ENCODE measurements around the gene VASP. TPM values are rescaled to one million over a fixed set of nuclear protein-coding genes. Genes with fewer than 3 reads are reported as not detected.

The VASP gene
- total RNA-seq (2014; rRNA removed; shearing (Covaris generic)) = 103 and 130 TPM in 2 replicates

DNA sequence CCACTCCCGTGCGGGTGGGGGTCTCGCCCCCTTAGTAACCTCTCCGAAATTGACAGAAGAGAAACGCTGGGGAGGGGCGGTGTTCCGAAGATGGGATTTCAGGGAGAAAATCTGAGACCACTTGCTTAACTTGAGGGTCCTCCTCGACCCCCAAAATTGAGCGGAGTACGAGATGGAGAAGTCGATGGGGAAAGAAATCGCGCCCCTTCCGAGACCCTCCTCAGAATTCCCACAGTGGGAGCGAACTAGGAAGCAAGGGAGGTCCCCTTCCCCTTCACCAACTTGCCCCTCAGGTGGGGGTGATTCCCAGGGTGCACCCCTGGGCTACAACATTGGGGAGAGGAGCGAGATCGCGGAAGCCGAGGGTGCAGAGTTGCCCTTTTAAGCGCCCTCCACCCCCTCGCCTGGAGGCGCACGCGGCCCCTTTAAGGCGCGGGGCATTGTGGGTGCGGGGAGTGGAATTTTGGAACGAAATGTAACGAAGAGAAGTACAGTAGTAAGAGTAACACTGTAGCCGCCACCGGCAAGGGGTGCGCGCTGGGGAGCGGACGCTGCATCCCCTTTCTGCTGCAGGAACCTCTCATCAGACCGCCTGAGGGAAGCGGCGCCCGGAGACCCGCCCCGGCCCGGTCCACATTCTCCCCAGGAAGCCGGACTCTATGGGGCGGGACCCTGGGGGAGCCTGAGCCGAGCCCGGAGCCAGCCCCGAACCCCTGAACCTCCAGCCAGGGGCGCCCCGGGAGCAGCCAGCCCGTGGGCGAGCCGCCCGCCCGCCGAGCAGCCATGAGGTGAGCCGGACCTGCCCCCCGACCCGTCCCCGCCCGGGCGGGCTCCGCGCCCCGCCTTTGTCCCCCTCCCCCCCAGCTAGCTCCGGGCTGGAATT lies at the start of gene VASP:
TSS of gene VASP (plus strand) at position 491 of the 883 bp plus-strand sequence. CDS start at position 784, 293 bp downstream.
- Histone ChIP-seq H3K36me3 (replicated peaks; ENCODE audit: control insufficient read depth, insufficient read depth, low read length) (no peaks in the 10 kb centered on the region), H3K27me3 (ENCODE audit: control insufficient read depth, insufficient read depth, low read length) (no peaks in the 10 kb centered on the region), H3K4me3 (ENCODE audit: insufficient read depth, low read depth, low read length) (peak within 1 kb of the TSS; percentile 90)
- peak; percentile 92 for DNase-seq

DNA sequence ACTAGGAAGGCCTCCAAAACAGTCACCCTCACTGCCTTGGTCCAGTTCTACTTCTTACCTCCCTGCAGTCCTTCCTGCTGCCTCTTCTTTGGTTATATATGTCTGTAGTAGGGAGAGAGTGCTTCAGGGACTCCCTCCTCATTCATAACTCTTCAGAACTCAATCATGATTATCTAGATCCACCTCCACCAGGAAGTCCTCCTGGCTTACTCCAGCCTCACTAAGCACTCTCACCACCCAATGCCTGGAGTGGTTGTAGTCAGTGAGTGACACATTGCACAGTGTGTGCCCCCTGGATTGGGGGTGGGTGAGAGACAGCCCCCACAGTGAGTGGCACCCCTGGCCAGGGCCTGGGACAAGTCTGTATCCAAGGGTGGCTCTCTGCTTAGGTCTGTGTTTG lies 49.5 kb upstream of the VASP start:
- H3K27me3 ChIP-seq (ENCODE audit: control insufficient read depth, insufficient read depth, low read length) = no peaks in the 10 kb centered on the region
- H3K36me3 ChIP-seq (replicated peaks; ENCODE audit: control insufficient read depth, insufficient read depth, low read length) = no peaks in the 10 kb centered on the region
- no peak for DNase-seq
- H3K4me3 ChIP-seq (ENCODE audit: insufficient read depth, low read depth, low read length) = no peak overlapping the region

DNA sequence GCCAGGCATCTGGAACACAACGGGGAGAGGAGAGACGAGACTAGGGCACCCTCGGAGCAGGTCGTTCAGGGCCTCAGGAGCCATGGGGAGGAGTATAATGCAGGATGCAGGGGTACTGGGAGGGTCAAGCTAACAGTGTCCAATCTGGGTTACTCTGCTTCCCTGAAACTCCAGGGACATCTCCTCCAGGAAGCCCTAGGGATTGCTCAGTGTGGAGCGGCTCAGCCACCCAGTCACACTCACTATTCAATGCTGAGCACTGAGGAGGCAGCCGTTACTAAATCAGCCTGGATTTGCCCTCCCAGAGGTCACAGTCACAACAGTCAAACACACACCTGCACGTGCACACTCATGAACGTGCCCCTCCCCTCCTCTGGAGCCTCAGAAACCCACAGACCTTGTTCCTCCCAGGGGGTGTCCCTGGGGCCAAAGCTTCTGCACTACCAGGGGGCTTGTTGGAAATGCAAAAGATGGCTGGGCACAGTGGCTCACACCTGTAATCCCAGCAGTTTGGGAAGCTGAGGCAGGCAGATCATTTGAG lies 46.4 kb upstream of the VASP start:
- no peaks in the 10 kb centered on the region for H3K27me3 ChIP-seq (ENCODE audit: control insufficient read depth, insufficient read depth, low read length)
- no peak for DNase-seq
- no peaks in the 10 kb centered on the region for H3K36me3 ChIP-seq (replicated peaks; ENCODE audit: control insufficient read depth, insufficient read depth, low read length)
- H3K4me3 ChIP-seq (ENCODE audit: insufficient read depth, low read depth, low read length) = no peak overlapping the region

GRCh38 chr19:45462174-45462573 lies 45.1 kb upstream of the VASP start:
- H3K27me3 ChIP-seq (ENCODE audit: control insufficient read depth, insufficient read depth, low read length) = peaks cover 2% of the 10 kb centered on the region; the same call in 1 of the 2 replicates
- no peak overlapping the region for H3K4me3 ChIP-seq (ENCODE audit: insufficient read depth, low read depth, low read length)
- no peak for DNase-seq
- no peaks in the 10 kb centered on the region for H3K36me3 ChIP-seq (replicated peaks; ENCODE audit: control insufficient read depth, insufficient read depth, low read length)

GRCh38 chr19:45463241-45463640 lies 44.0 kb upstream of the VASP start:
- DNase-seq = no peak
- H3K27me3 ChIP-seq (ENCODE audit: control insufficient read depth, insufficient read depth, low read length) = peaks cover 2% of the 10 kb centered on the region; the same call in 1 of the 2 replicates
- H3K36me3 ChIP-seq (replicated peaks; ENCODE audit: control insufficient read depth, insufficient read depth, low read length) = no peaks in the 10 kb centered on the region
- no peak overlapping the region for H3K4me3 ChIP-seq (ENCODE audit: insufficient read depth, low read depth, low read length)

GRCh38 chr19:45464274-45464673 lies 43.0 kb upstream of the VASP start:
- Histone ChIP-seq H3K27me3 (ENCODE audit: control insufficient read depth, insufficient read depth, low read length) (peaks cover 2% of the 10 kb centered on the region; the same call in 1 of the 2 replicates), H3K4me3 (ENCODE audit: insufficient read depth, low read depth, low read length) (no peak overlapping the region), H3K36me3 (replicated peaks; ENCODE audit: control insufficient read depth, insufficient read depth, low read length) (no peaks in the 10 kb centered on the region)
- no peak for DNase-seq

- Histone ChIP-seq H3K36me3 (replicated peaks; ENCODE audit: control insufficient read depth, insufficient read depth, low read length) (no peaks in the 10 kb centered on the region), H3K4me3 (ENCODE audit: insufficient read depth, low read depth, low read length) (no peak overlapping the region), H3K27me3 (ENCODE audit: control insufficient read depth, insufficient read depth, low read length) (peaks cover 2% of the 10 kb centered on the region; the same call in 1 of the 2 replicates)
- peak; percentile 50 for DNase-seq
Measured at GRCh38 chr19:45464852-45465441, 42.3 kb upstream of the VASP start.

DNA sequence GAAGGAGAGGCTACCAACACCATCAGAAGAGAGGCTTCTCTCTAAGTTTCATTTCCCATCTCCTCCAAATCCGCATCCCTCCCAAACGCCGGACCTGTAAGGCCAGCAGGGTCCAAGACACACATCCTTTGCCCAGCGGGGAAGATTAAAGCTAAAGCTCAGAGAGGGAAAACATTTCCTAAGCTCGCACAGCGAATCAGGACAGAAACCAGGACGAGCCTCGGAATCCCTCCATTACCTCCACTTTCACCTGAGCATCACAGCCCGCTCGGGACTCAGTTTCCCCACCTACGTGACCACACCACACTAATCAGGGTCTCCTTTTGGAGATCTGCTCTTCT lies 40.2 kb upstream of the VASP start:
- H3K36me3 ChIP-seq (replicated peaks; ENCODE audit: control insufficient read depth, insufficient read depth, low read length) = no peaks in the 10 kb centered on the region
- H3K4me3 ChIP-seq (ENCODE audit: insufficient read depth, low read depth, low read length) = peak overlapping the region; percentile 90
- H3K27me3 ChIP-seq (ENCODE audit: control insufficient read depth, insufficient read depth, low read length) = peaks cover 3% of the 10 kb centered on the region
- no peak for DNase-seq

DNA sequence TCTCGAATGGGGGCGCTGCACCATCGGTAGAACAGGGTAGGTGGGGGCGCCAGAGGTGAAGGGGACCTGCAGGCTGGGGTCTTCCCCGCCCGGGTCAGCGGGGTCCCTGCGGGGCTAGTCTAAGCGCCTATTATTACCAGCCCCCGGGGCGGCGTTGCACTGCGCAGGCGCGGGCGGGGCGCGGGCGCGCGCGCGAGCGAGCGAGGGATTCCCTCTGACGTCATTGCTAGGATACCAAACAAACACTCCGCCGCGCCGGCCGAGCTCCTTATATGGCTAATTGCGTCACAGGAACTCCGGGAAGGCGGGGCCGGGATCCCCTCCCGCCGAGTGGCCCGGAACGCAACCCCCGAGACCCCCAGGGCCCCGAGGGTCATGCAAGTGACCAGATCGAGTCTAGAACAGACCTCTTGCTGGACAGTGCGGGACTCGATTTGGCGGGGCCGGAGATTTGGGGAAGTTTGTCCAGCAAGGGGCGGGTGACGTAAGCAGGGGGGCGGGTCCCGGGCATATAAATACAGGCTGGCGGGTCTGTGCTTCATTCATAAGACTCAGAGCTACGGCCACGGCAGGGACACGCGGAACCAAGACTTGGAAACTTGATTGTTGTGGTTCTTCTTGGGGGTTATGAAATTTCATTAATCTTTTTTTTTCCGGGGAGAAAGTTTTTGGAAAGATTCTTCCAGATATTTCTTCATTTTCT lies 39.7 kb upstream of the VASP start, which contains the start of gene FOSB:
TSS of gene FOSB (plus strand) at position 541 of the 703 bp plus-strand sequence. CDS start 591 bp downstream, outside the sequence.
- peak; percentile 98 for DNase-seq
- Histone ChIP-seq H3K36me3 (replicated peaks; ENCODE audit: control insufficient read depth, insufficient read depth, low read length) (no peaks in the 10 kb centered on the region), H3K27me3 (ENCODE audit: control insufficient read depth, insufficient read depth, low read length) (peaks cover 9% of the 10 kb centered on the region), H3K4me3 (ENCODE audit: insufficient read depth, low read depth, low read length) (peak within 1 kb of the TSS; percentile 90)

GRCh38 chr19:45468159-45468651 lies 39.1 kb upstream of the VASP start:
- peak; percentile 62 for DNase-seq
- Histone ChIP-seq H3K4me3 (ENCODE audit: insufficient read depth, low read depth, low read length) (peak overlapping the region; percentile 90), H3K36me3 (replicated peaks; ENCODE audit: control insufficient read depth, insufficient read depth, low read length) (no peaks in the 10 kb centered on the region), H3K27me3 (ENCODE audit: control insufficient read depth, insufficient read depth, low read length) (peaks cover 14% of the 10 kb centered on the region)

- no peaks in the 10 kb centered on the region for H3K36me3 ChIP-seq (replicated peaks; ENCODE audit: control insufficient read depth, insufficient read depth, low read length)
- peak overlapping the region; percentile 90 for H3K4me3 ChIP-seq (ENCODE audit: insufficient read depth, low read depth, low read length)
- H3K27me3 ChIP-seq (ENCODE audit: control insufficient read depth, insufficient read depth, low read length) = peaks cover 14% of the 10 kb centered on the region
- DNase-seq = no peak
Measured at GRCh38 chr19:45468803-45469131, 38.5 kb upstream of the VASP start.

GRCh38 chr19:45469132-45469944 lies 37.9 kb upstream of the VASP start:
- peaks cover 14% of the 10 kb centered on the region for H3K27me3 ChIP-seq (ENCODE audit: control insufficient read depth, insufficient read depth, low read length)
- DNase-seq = peak; percentile 98
- no peaks in the 10 kb centered on the region for H3K36me3 ChIP-seq (replicated peaks; ENCODE audit: control insufficient read depth, insufficient read depth, low read length)
- peak overlapping the region; percentile 90 for H3K4me3 ChIP-seq (ENCODE audit: insufficient read depth, low read depth, low read length)

- Histone ChIP-seq H3K36me3 (replicated peaks; ENCODE audit: control insufficient read depth, insufficient read depth, low read length) (no peaks in the 10 kb centered on the region), H3K4me3 (ENCODE audit: insufficient read depth, low read depth, low read length) (peak overlapping the region; percentile 90), H3K27me3 (ENCODE audit: control insufficient read depth, insufficient read depth, low read length) (peaks cover 14% of the 10 kb centered on the region)
- no peak for DNase-seq
Measured at GRCh38 chr19:45469945-45470761, 37.1 kb upstream of the VASP start.

Measured in H7 (cell line).